ENCODE data around the gene SYNGR3. TPM values are rescaled to one million over a fixed set of nuclear protein-coding genes. Genes with fewer than 3 reads are reported as not detected.

The SYNGR3 gene
- total RNA-seq, 1 experiment from 2014 or later = 3.6 TPM

GRCh38 chr16:1974157-1975070 lies 15.4 kb upstream of the SYNGR3 start:
- TSS peak; percentile 8 for BruUV-seq (replicated peaks)
- peak overlapping the region; percentile 8 for H3K4me3 Mint-ChIP-seq (ENCODE audit: low read depth, unreplicated experiment)
- no peak overlapping the region for H3K27ac Mint-ChIP-seq (ENCODE audit: unreplicated experiment)
- no peaks in the 10 kb centered on the region for H3K9me3 Mint-ChIP-seq (ENCODE audit: low read depth, unreplicated experiment)
- CTCF ChIA-PET = no interaction called here
- DNase-seq = no peak
- H3K36me3 Mint-ChIP-seq (ENCODE audit: insufficient read depth, unreplicated experiment) = peaks cover 67% of the 10 kb centered on the region
- no peaks in the 10 kb centered on the region for H3K27me3 Mint-ChIP-seq (ENCODE audit: unreplicated experiment)
- intact Hi-C loops (cut with micrococcal nuclease; ENCODE audit: unreplicated experiment) = no loop called here
- no peak for TF ChIP-seq CTCF (IDR thresholded peaks at IDR 0.05; ENCODE audit: unreplicated experiment)
- H3K4me1 Mint-ChIP-seq (ENCODE audit: low read depth, unreplicated experiment) = peaks cover 15% of the 10 kb centered on the region

- Mint-ChIP-seq H3K4me3 (ENCODE audit: low read depth, unreplicated experiment) (peak overlapping the region; percentile 34), H3K4me1 (ENCODE audit: low read depth, unreplicated experiment) (peaks cover 17% of the 10 kb centered on the region), H3K27ac (ENCODE audit: unreplicated experiment) (no peak overlapping the region), H3K9me3 (ENCODE audit: low read depth, unreplicated experiment) (no peaks in the 10 kb centered on the region), H3K36me3 (ENCODE audit: insufficient read depth, unreplicated experiment) (peaks cover 80% of the 10 kb centered on the region), H3K27me3 (ENCODE audit: unreplicated experiment) (no peaks in the 10 kb centered on the region)
- DNase-seq = no peak
- CTCF ChIA-PET = no interaction called here
- intact Hi-C loops (cut with micrococcal nuclease; ENCODE audit: unreplicated experiment) = no loop called here
- no TSS peak for BruUV-seq (replicated peaks)
- no peak for TF ChIP-seq CTCF (IDR thresholded peaks at IDR 0.05; ENCODE audit: unreplicated experiment)
These were observed 14.1 kb upstream of the SYNGR3 start for GRCh38 chr16:1975432-1976215.

- Mint-ChIP-seq H3K27me3 (ENCODE audit: unreplicated experiment) (no peaks in the 10 kb centered on the region), H3K36me3 (ENCODE audit: insufficient read depth, unreplicated experiment) (peaks cover 80% of the 10 kb centered on the region), H3K4me3 (ENCODE audit: low read depth, unreplicated experiment) (peak overlapping the region; percentile 34), H3K9me3 (ENCODE audit: low read depth, unreplicated experiment) (no peaks in the 10 kb centered on the region), H3K4me1 (ENCODE audit: low read depth, unreplicated experiment) (peaks cover 22% of the 10 kb centered on the region), H3K27ac (ENCODE audit: unreplicated experiment) (no peak overlapping the region)
- no peak for TF ChIP-seq CTCF (IDR thresholded peaks at IDR 0.05; ENCODE audit: unreplicated experiment)
- no peak for DNase-seq
- BruUV-seq (replicated peaks) = no TSS peak
- intact Hi-C loops (cut with micrococcal nuclease; ENCODE audit: unreplicated experiment) = no loop called here
- CTCF ChIA-PET = no interaction called here
These were observed 13.6 kb upstream of the SYNGR3 start for GRCh38 chr16:1976216-1976520.

- H3K4me3 Mint-ChIP-seq (ENCODE audit: low read depth, unreplicated experiment) = peak overlapping the region; percentile 15
- H3K36me3 Mint-ChIP-seq (ENCODE audit: insufficient read depth, unreplicated experiment) = peaks cover 80% of the 10 kb centered on the region
- H3K27me3 Mint-ChIP-seq (ENCODE audit: unreplicated experiment) = no peaks in the 10 kb centered on the region
- H3K4me1 Mint-ChIP-seq (ENCODE audit: low read depth, unreplicated experiment) = peaks cover 33% of the 10 kb centered on the region
- DNase-seq = no peak
- no peak overlapping the region for H3K27ac Mint-ChIP-seq (ENCODE audit: unreplicated experiment)
- intact Hi-C loops (cut with micrococcal nuclease; ENCODE audit: unreplicated experiment) = no loop called here
- H3K9me3 Mint-ChIP-seq (ENCODE audit: low read depth, unreplicated experiment) = no peaks in the 10 kb centered on the region
- TF ChIP-seq CTCF (IDR thresholded peaks at IDR 0.05; ENCODE audit: unreplicated experiment) = no peak
- CTCF ChIA-PET = interaction anchor here (0.6 kb wide), 1 partner anchor 25 kb away, joined by 3 read pairs; no protein-coding TSS in a partner anchor
- no TSS peak for BruUV-seq (replicated peaks)
These were observed 12.6 kb upstream of the SYNGR3 start for GRCh38 chr16:1976951-1977874.
